NCI-H2196 treated with DMSO at 0.1 percent for 48 hours (cell line): ENCODE measurements around the gene HSF2.

ENCODE experiments used
- DNase-seq: peaks from one replicate; lab custom pipeline; 2025; ENCODE audit not compliant: unreplicated experiment; lab: John Stamatoyannopoulos, UW

Gene HSF2, protein sequence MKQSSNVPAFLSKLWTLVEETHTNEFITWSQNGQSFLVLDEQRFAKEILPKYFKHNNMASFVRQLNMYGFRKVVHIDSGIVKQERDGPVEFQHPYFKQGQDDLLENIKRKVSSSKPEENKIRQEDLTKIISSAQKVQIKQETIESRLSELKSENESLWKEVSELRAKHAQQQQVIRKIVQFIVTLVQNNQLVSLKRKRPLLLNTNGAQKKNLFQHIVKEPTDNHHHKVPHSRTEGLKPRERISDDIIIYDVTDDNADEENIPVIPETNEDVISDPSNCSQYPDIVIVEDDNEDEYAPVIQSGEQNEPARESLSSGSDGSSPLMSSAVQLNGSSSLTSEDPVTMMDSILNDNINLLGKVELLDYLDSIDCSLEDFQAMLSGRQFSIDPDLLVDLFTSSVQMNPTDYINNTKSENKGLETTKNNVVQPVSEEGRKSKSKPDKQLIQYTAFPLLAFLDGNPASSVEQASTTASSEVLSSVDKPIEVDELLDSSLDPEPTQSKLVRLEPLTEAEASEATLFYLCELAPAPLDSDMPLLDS

DNA sequence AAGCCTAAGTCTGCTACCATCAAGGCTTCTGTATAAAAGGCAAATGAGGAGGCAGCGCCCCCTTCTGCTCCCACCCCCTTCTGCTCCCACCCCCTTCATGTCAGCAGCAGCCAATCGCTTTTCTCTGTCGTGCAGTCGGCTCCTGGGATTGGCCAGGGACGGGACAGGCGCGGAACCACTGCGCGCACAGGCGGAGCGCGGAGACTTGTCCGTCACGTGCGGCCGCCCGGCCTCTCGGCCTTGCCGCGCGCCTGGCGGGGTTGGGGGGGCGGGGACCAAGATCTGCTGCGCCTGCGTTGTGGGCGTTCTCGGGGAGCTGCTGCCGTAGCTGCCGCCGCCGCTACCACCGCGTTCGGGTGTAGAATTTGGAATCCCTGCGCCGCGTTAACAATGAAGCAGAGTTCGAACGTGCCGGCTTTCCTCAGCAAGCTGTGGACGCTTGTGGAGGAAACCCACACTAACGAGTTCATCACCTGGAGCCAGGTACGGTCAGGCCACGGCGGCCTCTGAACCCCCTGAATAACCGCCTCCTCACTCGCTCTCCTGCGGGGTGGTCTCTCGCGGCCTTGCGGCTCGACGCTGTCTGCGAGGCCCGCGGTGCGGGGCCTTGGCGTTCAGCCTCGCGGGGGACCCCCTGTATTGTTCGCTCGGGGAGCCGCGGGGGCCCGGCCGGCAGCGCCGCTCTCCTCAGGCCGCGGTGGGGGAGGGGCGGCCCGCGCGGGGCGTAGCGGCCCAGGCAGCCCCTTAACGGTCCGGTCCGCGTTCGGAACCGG, at the start of gene HSF2:
Gene HSF2, plus strand, starts transcription at position 305 of the 773 bp plus-strand sequence. Its CDS starts 86 bp downstream, at position 391.
- DNase-seq, result peak; percentile 96

DNA sequence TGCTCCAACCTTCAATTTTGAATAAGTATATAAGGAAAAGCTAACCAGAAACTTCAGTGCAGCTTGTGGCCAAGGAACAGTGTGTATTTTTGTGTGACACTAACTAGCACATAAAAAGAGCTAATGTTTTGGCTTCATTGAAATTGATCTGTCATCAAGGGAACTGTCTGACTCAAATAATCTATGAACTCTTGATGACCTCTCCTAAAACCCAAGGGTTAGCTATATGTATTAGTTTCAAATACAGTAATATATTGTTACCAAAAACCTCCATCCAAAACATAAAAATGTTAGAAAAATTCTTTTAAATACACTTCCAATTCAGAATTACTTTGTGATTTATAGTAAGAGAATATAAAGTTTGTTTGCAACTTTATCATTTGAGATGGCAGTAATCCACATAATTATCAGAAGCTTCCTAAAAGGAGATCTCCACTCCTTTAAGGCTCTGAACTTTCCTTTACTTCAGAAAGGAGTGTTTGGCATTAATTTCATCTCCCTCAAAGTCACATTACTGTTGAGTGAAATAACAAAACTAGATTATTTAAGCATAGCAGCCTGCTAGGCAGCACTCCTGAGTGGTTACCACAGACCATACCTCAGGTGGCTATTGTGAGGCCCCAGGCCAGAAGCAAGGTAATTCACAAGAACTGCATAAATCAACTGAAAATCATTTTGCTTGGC, 46.3 kb upstream of the HSF2 start:
- no peak for DNase-seq

DNA sequence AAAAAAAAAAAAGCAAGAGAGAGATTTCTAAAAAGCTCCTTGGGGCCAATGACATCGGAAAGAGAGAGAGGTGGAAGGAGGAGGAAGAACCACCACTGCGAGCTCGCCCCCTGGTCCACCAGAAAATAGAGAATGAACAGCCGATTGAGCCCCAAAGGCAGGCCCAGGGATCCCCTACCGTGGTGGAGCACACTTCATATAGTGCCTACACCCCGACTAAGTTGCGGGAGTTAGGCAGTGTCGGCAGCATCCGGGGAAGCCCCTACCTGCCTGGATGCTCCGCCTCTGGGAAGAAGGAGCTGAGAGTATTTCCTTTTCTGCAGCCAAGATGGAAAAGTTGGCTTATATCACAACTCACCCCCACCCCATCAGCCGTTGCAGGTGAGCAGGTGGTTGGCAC, 38.6 kb upstream of the HSF2 start:
- DNase-seq, result no peak

DNA sequence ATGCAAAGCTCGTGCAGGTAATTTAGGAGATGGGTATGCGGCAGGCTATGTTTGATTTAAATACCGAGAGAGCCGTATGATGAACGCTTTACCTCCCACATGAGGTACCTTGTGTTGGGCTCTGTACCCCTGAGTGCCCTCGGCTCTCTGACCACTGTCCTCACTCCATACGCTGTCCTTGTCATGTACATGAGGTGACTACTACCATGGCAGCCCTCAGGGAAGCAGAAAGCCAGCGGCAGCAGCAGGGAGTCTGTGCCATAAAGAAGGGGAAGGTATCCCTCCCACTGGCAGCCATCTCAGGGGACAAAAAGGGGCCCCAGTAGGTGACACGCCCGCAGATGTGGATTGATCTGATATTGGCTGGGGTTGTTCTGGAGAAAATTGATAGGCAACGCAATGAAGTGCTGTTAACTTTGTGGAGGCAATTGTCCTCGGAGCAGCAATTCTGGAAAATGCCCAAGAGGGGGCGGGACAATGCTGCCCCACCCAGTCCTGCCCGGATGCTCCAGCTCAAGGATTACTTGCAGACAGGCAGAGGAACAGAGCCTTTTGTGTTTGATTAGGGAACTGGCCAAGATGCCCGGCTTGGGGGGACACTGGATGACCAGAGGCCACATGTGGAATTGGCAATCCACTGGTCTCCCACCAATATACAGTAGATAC, 38.0 kb upstream of the HSF2 start:
- DNase-seq, result no peak

DNA sequence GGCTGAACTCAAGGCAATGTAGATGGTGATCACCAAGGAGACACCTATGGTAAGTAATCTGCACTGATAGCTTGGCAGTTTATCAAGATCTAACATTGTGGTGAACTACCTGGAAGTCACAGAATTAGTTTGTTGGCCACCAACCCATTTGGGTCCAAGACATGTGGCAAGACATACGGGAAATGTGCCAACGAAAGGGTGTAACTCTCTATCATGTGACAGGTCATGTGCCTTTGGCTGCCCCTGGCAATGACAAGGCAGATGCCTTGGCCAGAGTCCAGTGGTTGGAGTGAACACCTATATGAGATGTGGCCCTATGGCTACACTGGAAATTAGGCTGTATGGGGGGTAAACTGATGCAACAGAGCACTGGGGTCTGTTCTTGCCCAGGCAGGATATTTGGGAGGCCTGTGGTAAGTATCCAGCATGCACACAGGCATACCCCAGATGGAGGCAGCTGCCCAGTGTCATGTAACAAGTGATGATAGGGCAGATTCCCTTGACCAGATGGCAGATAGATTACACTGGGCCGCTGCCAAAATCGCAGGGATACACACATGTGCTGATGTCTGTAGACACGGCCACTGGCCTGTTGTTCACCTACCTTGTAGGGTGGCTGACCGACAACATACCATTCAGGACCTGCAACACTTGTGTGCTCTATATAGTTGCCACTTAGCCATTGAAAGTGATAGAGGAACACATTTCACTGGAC, 35.5 kb upstream of the HSF2 start:
- no peak for DNase-seq

DNA sequence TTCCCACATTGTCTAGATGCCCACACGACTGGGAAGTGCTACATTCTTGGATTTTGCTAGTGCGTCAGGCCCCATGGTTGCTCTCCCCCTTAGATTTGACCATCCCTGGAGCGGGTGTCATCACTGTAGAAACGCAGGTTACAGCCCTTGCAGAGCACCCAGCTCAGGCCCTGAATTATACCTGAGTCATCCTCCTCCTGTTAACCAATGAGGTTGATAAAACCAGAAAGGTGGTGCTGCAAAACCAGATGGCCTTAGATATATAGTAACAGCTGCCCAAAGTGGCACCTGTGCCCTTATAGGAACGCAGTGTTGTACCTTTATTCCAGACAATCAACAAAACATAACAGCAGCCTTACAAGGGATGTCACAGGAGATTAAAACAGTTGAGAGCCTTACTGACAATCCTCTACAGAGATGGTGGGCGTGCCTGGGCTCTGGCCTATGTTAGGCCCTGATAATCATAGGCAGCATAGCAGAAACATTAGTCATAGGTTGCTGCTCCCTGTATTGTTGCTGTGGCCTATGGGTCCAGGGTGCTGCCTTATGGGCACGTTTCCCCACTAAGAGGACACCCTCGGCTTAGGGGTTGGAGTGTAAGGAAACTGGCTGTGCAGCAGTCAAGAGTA, 33.6 kb upstream of the HSF2 start:
- DNase-seq, result no peak

DNA sequence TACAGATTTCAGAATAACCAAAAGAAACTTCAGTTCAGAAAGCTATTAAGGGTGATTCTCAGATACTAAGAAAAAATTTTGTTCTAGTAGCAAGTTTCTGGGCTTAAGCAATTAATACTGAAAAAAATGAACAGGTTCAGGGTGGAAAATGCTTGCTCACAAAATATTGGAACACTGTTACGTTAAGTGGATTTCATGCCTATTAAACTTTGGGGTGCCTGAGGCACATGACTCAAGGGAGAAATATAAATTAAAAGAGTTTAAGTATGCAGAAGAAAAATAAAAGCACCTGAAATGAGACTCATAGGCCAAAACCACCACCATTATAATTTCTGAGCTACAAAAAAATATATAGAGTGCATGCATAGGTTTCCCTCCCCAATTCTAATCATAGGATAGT, 32.3 kb upstream of the HSF2 start:
- no peak for DNase-seq

DNA sequence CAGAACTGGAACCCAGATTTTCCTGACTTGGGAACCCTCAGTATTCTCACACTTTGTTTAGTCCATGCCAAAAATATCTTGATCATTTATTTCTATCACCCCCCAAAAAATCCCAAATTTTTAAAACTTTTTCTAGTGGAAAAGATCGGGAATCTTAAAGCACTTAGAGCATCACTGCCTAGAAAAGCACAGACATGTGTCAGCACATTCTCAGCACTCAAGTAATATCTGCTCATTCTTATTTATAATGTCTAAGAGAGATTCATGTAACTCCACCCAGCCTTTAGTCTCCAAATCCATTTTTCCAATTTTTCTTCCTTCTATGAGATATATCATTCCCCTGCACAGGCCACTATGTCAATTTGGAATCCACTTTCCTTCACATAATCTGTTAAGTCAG, 29.9 kb upstream of the HSF2 start:
- DNase-seq, result no peak

DNA sequence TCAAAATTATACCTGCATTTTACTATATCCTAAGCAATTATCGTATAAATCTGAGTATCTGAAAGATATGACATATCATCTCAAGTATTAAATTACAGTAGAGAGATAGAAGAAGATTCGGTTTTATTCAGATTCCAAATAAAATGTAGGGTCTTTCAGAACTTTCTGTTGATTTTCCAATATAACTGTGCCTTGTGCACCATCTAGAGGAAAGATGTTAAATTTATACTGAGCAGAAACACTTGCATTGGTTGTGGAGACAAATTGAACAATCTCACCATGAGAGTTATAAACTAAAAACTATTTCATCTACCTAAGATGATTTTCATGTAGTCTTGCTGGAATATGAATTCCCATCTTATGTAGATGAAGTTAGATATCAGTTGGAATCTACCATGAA, 26.8 kb upstream of the HSF2 start:
- DNase-seq, result no peak

DNA sequence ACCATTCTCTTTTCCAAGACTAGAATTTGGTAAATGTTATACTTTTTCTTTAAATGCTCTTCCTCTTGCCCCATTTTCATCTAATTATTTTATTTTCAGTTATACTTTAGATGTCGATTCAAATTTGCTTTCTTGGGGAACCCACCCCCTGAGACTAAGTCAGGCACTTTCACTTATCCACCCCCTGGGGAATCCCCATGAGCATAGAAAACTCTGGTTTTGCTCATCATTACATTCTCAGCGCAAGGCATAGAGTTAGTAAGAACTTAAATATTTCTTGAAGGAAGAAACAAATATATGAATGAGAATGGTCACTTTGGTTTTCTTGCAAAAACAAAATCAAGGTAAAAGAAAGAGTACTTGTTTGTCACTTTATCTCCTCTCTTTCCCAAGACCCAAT, 25.1 kb upstream of the HSF2 start:
- DNase-seq, result no peak

DNA sequence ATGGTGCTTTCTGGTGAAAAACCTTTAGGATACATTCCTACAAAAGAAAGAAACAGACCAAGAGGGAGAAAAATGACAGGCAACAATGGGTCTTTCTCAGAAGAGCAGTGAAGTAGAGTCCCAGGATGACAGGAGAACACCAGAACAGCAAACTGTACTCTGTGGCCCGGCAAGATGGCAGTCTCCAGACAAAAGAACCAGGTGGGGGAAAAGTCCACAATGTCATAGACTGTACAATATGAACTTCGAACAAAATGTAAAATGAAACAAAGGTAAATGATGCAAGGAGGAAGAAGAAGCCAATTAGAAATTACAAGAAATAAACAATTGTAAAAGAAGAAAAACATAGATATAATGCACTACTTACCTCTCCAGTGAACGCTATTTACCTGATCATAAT, 23.2 kb upstream of the HSF2 start:
- DNase-seq, result no peak

DNA sequence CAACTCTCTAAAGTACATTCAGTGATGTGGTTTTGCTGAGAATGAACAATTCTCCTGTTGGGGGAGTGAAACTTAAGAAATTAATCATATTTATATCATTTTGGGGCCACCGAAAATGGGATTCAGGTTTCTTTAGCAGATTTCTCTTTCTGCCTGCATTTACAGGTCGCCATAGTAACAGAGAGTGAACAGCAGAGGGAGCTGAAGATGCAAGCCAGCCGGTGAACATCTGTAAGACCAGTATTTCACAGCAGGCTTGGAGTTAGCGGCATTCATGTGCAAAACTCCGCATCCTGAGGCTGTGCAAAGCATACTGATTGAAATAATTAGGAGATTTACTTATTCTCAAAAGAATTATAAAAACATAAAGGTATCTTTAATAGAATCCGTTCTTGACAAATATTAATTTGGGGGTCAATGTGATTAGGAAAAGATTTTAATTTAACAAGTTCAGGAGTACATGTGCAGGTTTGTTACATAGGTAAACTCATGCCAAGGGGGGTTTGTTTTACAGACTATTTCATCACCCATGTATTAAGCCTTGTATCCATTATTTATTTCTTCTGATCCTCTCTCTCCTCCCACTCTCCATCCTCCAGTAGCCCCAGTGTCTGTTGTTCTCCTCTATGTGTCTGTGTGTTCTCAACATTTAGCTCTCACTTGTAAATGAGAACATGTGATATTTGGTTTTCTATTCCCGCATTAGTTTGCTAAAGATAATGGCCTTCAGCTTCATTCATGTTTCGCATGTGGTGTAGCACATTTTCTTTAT, 17.8 kb upstream of the HSF2 start:
- peak; percentile 18 for DNase-seq

DNA sequence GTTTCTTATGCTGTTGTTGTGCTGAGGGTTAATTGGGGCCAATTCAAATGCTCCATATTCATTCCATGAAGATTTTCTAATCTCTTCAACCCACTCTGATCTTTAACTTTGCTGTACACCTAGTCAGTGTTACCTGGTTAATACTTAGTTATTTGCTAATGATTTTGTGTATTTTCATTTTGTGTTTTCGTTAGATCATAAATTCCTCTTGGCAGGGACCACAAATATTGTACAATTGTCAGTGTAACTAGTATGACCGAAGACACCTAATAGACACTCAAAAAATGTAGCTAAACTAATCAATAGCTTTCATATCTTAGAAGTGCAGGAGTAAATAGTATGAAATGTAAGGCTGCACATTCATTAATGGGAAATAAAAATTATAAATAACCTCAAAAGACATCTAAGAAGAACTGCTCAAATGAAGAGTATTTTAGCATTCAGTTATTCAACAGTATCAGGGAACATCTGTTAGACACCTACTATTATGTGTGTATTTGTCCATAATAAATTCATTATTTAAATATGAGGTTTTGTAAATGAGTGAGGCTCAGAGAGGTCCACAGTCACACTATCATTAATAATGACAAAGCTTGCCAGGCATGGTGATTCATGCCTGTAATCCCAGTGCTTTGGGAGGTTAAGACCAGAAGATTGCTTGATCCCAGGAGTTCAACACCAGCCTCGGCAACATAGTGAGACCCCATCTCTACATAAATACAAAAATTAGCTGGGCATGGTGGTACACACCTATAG, 13.4 kb upstream of the HSF2 start:
- DNase-seq, result no peak

DNA sequence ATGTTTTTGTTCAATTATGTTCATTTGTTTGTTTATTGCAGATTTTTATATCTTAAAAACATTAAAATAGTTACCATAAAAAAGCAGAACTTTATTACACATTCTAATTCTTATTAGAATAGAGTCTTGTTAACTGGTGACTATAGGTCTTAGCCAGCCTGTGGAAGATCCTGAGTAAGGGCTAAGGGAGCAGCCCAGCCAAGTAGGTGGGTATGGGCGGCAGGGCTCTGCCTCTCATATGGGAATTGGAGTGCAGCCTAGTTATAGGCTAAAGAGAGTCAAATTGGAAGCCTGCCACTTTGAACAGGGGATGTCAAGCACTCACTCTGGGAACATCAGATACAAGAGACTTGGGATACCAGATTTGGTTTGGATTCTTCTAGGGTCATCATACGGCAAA, 10.5 kb upstream of the HSF2 start:
- DNase-seq, result no peak

DNA sequence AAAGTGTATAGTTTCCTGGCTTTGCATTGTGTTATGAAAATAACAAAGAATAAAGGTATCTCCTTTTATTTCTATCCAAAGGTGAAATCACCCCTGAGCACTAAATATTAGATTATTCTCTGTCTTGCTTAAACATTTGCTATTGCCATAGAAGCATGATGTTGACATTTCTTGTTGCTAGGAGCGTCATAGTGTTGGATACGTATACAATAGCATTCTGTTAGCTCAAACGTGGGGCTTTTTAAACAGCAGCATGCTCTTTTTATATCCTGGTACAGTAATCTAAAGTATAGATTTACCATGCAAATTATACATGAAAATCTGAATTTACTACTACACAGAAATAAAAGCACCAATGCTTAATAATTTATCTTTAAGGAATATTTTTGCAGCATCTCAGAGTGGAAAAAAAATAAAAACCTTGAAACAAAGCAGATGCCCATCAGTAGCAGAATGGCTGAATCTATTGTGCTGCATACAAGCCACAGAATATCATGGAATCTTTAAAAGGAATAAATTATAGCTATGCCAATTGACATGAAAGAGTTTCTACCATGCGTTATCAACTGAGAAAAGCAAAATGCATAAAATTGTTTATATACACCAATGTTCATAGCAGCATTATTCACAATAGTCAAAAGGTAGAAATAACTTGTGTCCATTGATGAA, 9.6 kb upstream of the HSF2 start:
- peak; percentile 40 for DNase-seq

DNA sequence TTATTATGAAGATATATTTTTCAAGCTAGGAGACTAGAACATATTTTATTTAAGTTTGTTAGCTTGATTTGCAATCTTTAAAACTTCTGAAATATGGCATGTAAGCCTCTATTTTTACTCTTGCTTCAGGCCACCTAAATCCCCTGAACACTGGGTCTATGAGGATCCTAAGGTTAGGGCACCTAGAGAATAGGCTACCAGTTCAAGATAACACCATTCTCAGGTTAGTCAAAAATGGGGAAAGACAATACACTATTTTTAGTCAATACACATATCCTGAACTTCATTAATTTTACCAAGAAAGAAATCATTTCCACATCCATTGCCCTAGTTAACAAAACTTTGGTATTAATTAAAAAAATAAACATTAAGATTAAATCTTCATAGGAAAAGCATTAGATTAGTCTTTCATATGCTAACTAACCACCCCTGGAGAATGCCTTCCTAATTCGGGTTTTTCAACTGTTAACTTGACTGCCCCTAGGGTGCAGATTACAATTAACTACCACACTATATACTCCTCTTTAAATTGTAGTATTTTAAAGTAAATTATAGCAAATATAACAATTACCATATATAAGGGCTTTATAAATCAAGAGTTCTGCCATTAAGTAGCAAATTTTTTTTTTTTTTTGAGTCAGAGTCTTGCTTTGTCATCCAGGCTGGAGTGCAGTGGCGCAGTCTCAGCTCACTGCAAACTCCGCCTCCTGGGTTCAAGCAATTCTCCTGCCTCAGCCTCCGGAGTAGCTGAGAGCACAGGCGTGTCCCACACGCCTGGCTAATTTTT, 6.7 kb upstream of the HSF2 start:
- DNase-seq, result no peak

DNA sequence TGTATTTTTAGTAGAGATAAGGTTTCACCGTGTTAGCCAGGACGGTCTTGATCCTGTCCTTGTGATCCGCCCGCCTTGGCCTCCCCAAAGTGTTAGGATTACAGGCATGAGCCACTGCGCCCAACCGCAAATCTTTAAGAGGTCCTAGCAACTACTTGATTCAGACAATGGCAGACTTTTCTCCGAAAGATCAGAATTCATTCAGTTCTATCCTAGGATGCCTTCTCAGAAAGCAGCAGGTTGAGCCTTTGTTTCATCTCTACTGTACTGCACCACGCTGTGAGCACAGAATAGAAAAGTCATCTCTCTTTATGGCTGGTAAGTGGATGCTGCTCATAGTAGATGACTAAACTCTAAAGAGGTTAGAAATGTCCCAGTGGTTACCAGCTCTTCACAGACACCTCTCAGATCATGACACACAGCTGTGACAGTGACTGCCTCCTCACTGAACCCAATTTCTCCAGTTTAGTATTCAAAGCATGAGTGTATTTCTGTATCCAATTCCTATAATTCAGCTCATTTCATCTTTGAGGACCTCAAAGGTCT, 6.0 kb upstream of the HSF2 start:
- DNase-seq, result no peak
